HG03442 (cell line): Measurements from ENCODE around the gene LHX4.
A peak's percentile ranks its signal among the peaks of the same experiment; 100 is the strongest.

Experiments used
- ATAC-seq: cut with Tn5 transposase; IDR thresholded peaks from one replicate; pipeline ENCODE4 v1.9.1; 2021; ENCODE audit warnings: mild to moderate bottlenecking, moderate library complexity; ENCODE audit not compliant: unreplicated experiment

LHX4 gene

GRCh38 chr1:180224902-180225301, 5.2 kb upstream of the LHX4 start:
- ATAC-seq: no peak

- ATAC-seq: no peak
Measured at GRCh38 chr1:180225403-180225802, 4.7 kb upstream of the LHX4 start.

- ATAC-seq: no peak
Measured at GRCh38 chr1:180227861-180228647, 2.0 kb upstream of the LHX4 start.

GRCh38 chr1:180228648-180229482, 1.2 kb upstream of the LHX4 start:
- ATAC-seq: peak; percentile 16

DNA sequence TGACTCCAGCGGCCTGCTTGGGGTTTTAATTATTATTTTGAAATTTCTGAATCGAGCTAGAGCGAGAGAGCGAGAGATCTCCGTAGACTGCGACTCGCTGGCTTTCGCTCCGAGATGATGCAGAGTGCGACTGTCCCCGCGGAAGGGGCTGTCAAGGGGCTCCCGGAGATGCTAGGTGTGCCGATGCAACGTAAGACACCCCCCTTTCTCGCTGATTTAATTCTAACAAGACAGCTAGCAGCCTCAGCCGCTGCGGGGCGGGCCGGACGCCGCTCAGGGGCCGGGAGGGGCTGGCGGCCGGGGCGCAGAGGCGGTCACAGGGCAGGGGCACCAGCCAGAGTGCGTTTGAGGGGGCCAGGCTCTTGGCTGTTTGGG, 339 bp downstream of the LHX4 start:
- ATAC-seq: no peak

DNA sequence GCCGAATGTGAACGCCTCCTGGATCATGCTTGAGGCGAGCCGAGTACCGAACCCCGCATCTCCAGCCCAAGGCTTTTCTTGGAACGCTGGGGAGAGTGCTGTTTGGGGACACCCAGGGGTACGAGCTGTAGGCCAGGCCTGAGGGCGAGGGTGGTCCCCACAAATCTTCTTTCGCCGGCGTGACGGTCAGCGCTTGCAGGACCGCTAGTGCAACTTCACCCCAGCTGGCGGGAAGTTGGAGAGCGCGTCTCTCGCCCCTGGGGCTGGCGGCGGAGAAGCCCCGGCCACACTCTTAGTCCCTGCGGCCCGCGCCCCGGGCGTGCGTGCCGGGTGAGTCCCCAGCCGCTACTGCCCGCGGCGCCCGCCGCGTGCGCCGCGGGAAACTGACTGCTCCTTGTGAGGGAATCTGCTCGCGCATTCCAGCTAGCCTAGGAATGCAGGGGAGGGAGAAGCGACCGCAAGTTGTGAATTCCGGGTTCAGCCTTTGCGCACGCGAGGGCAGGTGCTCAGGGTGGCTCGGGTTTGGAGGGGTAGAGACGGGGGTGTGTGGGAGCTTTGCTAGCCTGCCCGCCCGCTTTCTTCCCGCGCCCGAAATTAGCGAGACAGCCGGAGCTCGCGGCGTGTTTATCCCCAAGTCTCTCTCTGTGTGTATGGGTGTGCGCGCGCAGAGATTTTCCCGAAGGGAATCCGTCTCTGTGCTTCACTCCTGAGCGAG, 884 bp downstream of the LHX4 start:
- no peak for ATAC-seq

DNA sequence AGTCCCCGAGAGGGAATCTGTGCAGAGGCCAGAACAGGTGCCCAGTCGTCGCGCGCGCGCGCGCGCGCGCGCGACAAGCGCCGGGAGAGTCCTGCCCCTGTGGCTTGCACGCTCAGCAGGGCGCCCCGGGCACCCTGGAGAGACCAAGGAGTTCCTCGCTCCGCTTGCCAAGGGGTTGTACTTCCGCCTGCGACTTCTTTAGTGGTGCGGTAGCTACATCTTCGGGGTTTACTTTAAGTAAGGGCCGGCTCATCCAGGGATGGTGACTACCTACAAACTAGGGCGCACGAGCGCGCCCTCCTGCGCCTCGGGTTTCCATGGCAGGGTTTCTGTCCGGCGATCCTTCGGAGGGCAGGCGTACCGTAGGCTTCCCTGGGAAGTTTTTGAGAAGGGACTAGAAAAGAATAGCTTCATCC, 1.4 kb downstream of the LHX4 start:
- ATAC-seq: no peak

- no peak for ATAC-seq
Measured at GRCh38 chr1:180231936-180232335, 1.9 kb downstream of the LHX4 start.

DNA sequence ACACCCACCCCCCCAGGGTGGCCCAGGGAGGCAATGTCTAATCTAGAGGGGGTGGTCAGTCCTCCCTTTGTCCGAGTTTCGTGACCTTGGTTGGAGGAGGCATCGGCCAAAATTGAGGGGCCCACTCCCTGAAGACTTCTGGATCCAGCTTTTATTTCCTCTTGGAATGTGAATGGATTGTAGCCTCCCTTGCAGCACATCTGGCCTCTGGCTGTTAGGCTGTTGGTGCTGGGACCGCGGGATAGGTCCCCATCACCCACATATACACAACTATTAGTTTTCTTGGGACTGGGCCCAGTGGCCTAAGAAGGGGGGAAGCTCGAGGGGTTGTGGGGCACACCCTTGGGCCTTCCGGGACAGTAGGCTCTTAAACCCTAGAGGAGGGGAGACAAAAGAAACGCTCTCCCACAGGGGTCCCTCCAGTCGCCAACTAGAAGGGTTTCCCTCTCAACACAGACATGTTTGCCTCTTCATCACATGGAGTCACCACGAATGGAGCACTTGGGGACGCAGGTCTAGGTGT, 2.5 kb downstream of the LHX4 start:
- no peak for ATAC-seq

DNA sequence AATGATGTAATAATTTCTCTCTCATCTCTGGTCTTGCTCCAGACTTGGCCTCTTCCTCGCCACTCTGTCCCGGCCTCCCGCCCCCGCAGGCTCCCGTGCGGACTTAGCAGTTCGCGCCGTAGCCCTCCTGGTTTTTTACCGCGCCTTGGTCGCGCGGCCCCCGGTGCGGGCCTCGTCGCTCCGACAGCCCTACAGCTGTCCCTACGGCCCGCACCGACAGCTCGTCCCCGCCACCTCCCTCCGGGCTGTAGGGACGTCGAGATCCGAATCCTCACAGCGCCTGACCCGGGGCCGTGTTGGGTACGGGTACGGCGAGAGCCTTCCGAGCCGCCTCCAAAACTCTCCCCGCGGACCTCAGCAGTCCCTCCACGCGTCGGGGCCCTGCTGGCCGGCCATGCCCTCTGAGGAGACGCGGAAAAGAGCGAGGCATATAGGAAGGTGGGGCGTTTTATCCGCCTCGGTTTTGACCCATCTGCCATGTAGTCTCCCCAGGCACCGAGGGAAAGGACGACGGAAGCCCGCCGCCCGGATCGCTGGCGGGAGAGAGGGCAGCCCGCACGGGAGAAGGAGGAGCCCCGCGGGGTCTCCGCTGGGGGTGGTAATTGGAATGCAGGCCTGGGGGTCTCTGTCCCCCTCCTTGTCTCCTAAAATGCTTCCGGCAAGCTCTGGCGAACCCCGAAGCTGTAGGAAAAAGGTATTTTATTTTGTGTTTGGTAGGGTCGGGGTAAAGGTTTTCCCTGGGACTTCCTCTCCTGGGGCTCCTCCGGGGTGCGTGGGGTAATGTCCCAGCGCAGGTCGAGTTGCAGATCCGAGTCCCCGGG, 3.3 kb downstream of the LHX4 start:
- ATAC-seq: no peak

- no peak for ATAC-seq
Measured at GRCh38 chr1:180234369-180235076, 4.5 kb downstream of the LHX4 start.

DNA sequence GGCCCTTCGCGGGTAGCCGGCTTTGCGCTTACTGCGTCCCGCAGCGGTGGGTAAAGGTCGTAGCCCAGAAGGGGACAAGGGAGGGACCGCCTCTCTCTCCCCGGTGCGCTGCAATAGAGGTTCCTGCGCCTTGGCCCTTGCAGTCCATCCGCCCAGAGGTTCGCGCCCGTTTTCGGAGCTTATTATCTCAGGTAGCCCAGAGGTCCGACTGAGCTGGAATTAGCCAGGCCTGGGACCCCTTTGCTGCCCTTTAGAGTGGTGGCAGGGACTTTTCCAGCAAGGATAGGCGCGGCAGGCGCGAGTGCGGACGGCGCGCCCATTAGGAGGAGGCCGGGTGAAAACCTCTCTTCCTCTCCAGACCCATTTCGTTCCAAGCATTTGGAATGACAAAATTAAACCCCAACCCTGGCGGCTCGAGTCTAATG, 5.0 kb downstream of the LHX4 start:
- no peak for ATAC-seq

GRCh38 chr1:180235502-180236239, 5.6 kb downstream of the LHX4 start:
- ATAC-seq: no peak

DNA sequence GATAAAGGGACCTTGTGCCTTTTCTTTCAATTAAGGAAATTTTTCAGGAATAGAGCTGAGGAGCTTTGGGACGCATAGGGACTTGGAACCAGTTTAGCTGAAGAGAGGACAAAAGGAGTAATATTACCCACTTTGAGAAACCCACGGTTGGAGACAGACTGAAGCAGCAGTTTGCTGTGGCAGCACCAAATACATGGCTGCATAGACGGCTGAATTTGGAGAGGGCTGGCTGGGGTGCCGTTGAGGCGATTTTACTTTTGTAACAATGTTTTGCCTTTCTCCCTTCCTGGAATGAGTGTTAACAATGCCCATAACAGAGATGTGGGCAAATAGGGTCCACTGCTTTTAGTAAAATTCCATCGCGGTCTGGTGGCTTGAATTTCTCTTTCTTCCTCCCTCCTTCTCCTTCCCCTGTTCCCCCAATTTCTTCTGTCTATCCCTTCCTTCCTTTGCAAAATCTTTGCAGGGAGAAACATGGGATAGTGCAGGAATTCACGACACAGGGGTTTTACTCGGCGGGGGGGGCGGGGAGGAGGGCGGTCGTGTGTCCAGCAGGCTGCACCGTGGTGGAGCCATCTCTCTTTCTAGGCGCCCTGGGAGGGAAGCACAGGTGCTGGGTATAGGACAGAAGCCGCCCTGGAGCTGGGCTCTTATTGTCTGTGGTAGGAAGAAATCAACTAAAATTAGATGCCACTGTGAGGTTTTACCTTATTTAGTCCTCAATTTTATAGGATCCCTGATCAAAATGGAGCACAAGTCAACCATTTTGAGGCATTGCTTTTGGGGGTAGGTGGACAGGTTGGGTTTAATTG, 6.8 kb downstream of the LHX4 start:
- no peak for ATAC-seq

- no peak for ATAC-seq
Measured at GRCh38 chr1:180237869-180238476, 7.9 kb downstream of the LHX4 start.

DNA sequence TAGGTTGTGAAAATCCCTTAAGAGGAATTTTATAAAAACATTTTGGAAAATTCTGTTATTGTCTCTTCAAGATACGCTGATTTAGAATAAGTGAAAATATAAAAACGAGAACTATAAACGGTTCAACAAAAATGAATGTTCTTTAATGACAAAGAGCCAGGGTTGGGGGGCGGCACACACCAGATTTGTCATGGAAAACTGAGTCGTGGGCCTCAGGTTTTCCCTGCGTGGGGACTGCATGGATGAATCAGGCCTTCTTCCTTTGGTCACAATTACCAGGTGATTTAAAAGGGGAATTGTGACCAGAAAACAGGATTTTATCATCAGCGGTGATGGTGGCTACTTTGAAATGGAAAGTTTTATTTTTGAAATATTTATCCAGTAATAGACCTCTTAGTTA, 8.6 kb downstream of the LHX4 start:
- no peak for ATAC-seq

GRCh38 chr1:180239145-180240096, 9.4 kb downstream of the LHX4 start:
- no peak for ATAC-seq
